GM12878 (cell line): ENCODE data around the gene PTGR3. TPM values are rescaled to one million over a fixed set of nuclear protein-coding genes. Genes with fewer than 3 reads are reported as not detected.

Source experiments
- ATAC-seq: fragments of 200-7000 bp; cut with Tn5 transposase; 3 replicates; pipeline ENCODE4 v1.9.1; 2020; ENCODE audit warnings: mild to moderate bottlenecking, moderate library complexity
- BruUV-seq: library from RNA; stranded (reverse); fragments of 400-500 nt; replicated peaks from 2 replicates; lab custom pipeline; 2021; lab: Mats Ljungman, UMichigan
- CTCF ChIA-PET: fragments of 300-600 bp; sonication (Branson Sonifier 250); formaldehyde crosslinking; extraction: SDS; loops from one replicate; lab custom pipeline; 2021; ENCODE audit warnings: inconsistent platforms; lab: Yijun Ruan, JAX
- POLR2A ChIA-PET: fragments of 350-600 bp; formaldehyde crosslinking; extraction: SDS; loops from one replicate; lab custom pipeline; 2021; ENCODE audit warnings: inconsistent platforms; lab: Charles Lee
- RAD21 ChIA-PET: fragments of 300-600 bp; sonication (Branson Sonifier 250); formaldehyde crosslinking; loops from one replicate; lab custom pipeline; 2023; ENCODE audit warnings: antibody characterized with exemption; ENCODE audit not compliant: unreplicated experiment; lab: Charles Lee
- SMC1A ChIA-PET: fragments of 300-600 bp; sonication (Branson Sonifier 250); formaldehyde crosslinking; loops from one replicate; lab custom pipeline; 2023; ENCODE audit not compliant: unreplicated experiment, uncharacterized antibody; lab: Charles Lee
- DNase-seq: peaks from one replicate; pipeline ENCODE4 v3.0.0-alpha.2; 2011; ENCODE audit warnings: low read depth, low spot score
- FAIRE-seq: peaks from 3 replicates; lab custom pipeline; 2011; peaks lifted over from hg19 to GRCh38; lab: Jason Lieb, UNC
- H2AFZ ChIP-seq: 2 replicates; pipeline ENCODE4 v1.6.0; 2011; ENCODE audit warnings: low read depth, low read length, control low read depth; ENCODE audit not compliant: control insufficient read depth
- H3K27ac ChIP-seq: 2 replicates; pipeline ENCODE4 v1.5.1; 2011; ENCODE audit warnings: control low read depth; ENCODE audit not compliant: control insufficient read depth, insufficient read depth
- H3K27me3 ChIP-seq, 2 experiments: replicated peaks in 1 of 2; 2 replicates each; pipeline versions ENCODE4 v1.6.0 to v1.6.1; 2011; ENCODE audit warnings: low read length in 1 of 2; ENCODE audit not compliant: control insufficient read depth in 2 of 2, insufficient read depth in 2 of 2
- H3K36me3 ChIP-seq, 2 experiments: 2 replicates each; pipeline ENCODE4 v1.5.1; 2011; ENCODE audit warnings: low read length in 1 of 2; ENCODE audit not compliant: control insufficient read depth in 2 of 2, insufficient read depth in 2 of 2
- H3K4me1 ChIP-seq: 2 replicates; pipeline ENCODE4 v1.6.1; 2011; ENCODE audit warnings: mild to moderate bottlenecking, low read length, moderate library complexity, mixed read lengths; ENCODE audit not compliant: control insufficient read depth, insufficient read depth
- H3K4me2 ChIP-seq: 2 replicates; pipeline ENCODE4 v1.6.0; 2011; ENCODE audit warnings: control low read depth; ENCODE audit not compliant: control insufficient read depth, insufficient read depth
- H3K4me3 ChIP-seq: fragments of 200-600 bp; sonication (generic); 2 replicates; pipeline ENCODE4 v1.5.1; 2016
- H3K79me2 ChIP-seq: 2 replicates; pipeline ENCODE4 v1.6.0; 2011; ENCODE audit warnings: low read length; ENCODE audit not compliant: control insufficient read depth, insufficient read depth
- H3K9ac ChIP-seq: 2 replicates; pipeline ENCODE4 v1.8.0; 2011; ENCODE audit warnings: low read length, control low read depth, mixed read lengths; ENCODE audit not compliant: control insufficient read depth, insufficient read depth
- H3K9me3 ChIP-seq: replicated peaks from 3 replicates; pipeline ENCODE4 v1.5.1; 2011; ENCODE audit warnings: mild to moderate bottlenecking, low read length; ENCODE audit not compliant: control insufficient read depth, insufficient read depth
- H4K20me1 ChIP-seq: 2 replicates; pipeline ENCODE4 v1.6.0; 2011; ENCODE audit not compliant: control insufficient read depth, insufficient read depth
- BACH1 ChIP-seq: fragments of 450-650 bp; IDR thresholded peaks from 2 replicates; pipeline ENCODE4 v1.6.1; 2017; ENCODE audit warnings: mild to moderate bottlenecking, borderline replicate concordance
- CBX5 ChIP-seq: sonication (generic); IDR thresholded peaks from 2 replicates; pipeline ENCODE4 v1.6.1; 2016; ENCODE audit warnings: low read depth, moderate library complexity, mild to moderate bottlenecking, inconsistent platforms
- CHD1 ChIP-seq: IDR thresholded peaks from 2 replicates; pipeline ENCODE4 v1.6.1; 2012; ENCODE audit warnings: low read depth, low read length, improper control_type of control experiment
- CTCF ChIP-seq, 3 experiments: IDR thresholded peaks in 2 of 3; conservative IDR thresholded peaks in 1 of 3; 2 replicates each; pipeline ENCODE4 v1.5.1; 2011; ENCODE audit warnings: low read depth in 3 of 3, low read length in 3 of 3, mild to moderate bottlenecking in 3 of 3, control low read depth in 2 of 3, moderate library complexity in 2 of 3, inconsistent platforms in 1 of 3, mixed read lengths in 1 of 3; ENCODE audit not compliant: control insufficient read depth in 2 of 3, insufficient read depth in 1 of 3; ENCODE audit errors: extremely low read depth in 1 of 3
- DPF2 ChIP-seq: fragments of 450-650 bp; IDR thresholded peaks from 2 replicates; pipeline ENCODE4 v1.6.1; 2017; ENCODE audit warnings: mild to moderate bottlenecking
- EGR1 ChIP-seq, 2 experiments: IDR thresholded peaks; 1 replicate in 1 of 2; 2 replicates in 1 of 2; pipeline ENCODE4 v1.6.1; 2011 to 2012; ENCODE audit warnings: low read depth in 2 of 2, low read length in 2 of 2, borderline replicate concordance in 1 of 2, mild to moderate bottlenecking in 1 of 2, moderate library complexity in 1 of 2
- GATAD2B ChIP-seq: fragments of 450-650 bp; conservative IDR thresholded peaks from 2 replicates; pipeline ENCODE4 v1.6.1; 2017; ENCODE audit warnings: low read depth, mild to moderate bottlenecking, moderate library complexity
- LARP7 ChIP-seq: fragments of 450-650 bp; IDR thresholded peaks from 2 replicates; pipeline ENCODE4 v1.6.1; 2017; ENCODE audit warnings: mild to moderate bottlenecking
- MYB ChIP-seq: fragments of 150-350 bp; IDR thresholded peaks from 2 replicates; pipeline ENCODE4 v1.6.1; 2014; ENCODE audit warnings: mild to moderate bottlenecking, low read depth, low read length, borderline replicate concordance
- NBN ChIP-seq: fragments of 450-650 bp; IDR thresholded peaks from 2 replicates; pipeline ENCODE4 v1.6.1; 2016
- NFIC ChIP-seq: IDR thresholded peaks from 2 replicates; pipeline ENCODE4 v1.6.1; 2012; ENCODE audit warnings: low read depth, mild to moderate bottlenecking, inconsistent platforms, low read length, moderate library complexity
- POLR2A ChIP-seq: IDR thresholded peaks from 2 replicates; pipeline ENCODE4 v1.6.1; 2011; ENCODE audit warnings: low read depth, mild to moderate bottlenecking, low read length
- POLR2AphosphoS2 ChIP-seq: IDR thresholded peaks from 2 replicates; pipeline ENCODE4 v1.6.1; 2011; ENCODE audit warnings: low read depth, mild to moderate bottlenecking, low read length, improper control_type of control experiment, moderate library complexity
- PRDM15 ChIP-seq: fragments of 450-650 bp; formaldehyde crosslinking; IDR thresholded peaks from 2 replicates; pipeline ENCODE4 v1.4.0; 2020; ENCODE audit warnings: mild to moderate bottlenecking, moderate library complexity
- RAD21 ChIP-seq: IDR thresholded peaks from 2 replicates; pipeline ENCODE4 v1.6.1; 2011; ENCODE audit warnings: mild to moderate bottlenecking, low read depth, low read length, moderate library complexity; ENCODE audit not compliant: insufficient read depth
- SIN3A ChIP-seq: IDR thresholded peaks from 2 replicates; pipeline ENCODE4 v1.6.1; 2012; ENCODE audit warnings: low read depth, low read length, improper control_type of control experiment
- SPI1 ChIP-seq: IDR thresholded peaks from 2 replicates; pipeline ENCODE4 v1.6.1; 2011; ENCODE audit warnings: low read depth, mild to moderate bottlenecking, low read length, moderate library complexity, borderline replicate concordance; ENCODE audit not compliant: insufficient read depth
- SUPT20H ChIP-seq: IDR thresholded peaks from 2 replicates; pipeline ENCODE4 v1.6.1; 2011; ENCODE audit warnings: low read depth, mild to moderate bottlenecking, low read length, moderate library complexity, borderline replicate concordance; ENCODE audit not compliant: control insufficient read depth
- SUZ12 ChIP-seq: fragments of 200-600 bp; sonication (generic); IDR thresholded peaks from one replicate; pipeline ENCODE4 v1.6.1; 2018; ENCODE audit warnings: antibody characterized with exemption, mild to moderate bottlenecking; ENCODE audit not compliant: unreplicated experiment
- TCF3 ChIP-seq: IDR thresholded peaks from 2 replicates; pipeline ENCODE4 v1.6.1; 2012; ENCODE audit warnings: low read depth, mild to moderate bottlenecking, low read length, borderline replicate concordance; ENCODE audit not compliant: insufficient read depth
- YY1 ChIP-seq: IDR thresholded peaks from 2 replicates; pipeline ENCODE4 v1.6.1; 2011; ENCODE audit warnings: low read depth, mild to moderate bottlenecking, low read length
- WGBS: methylation state at CpG from one replicate; pipeline ENCODE4 v1.1.6; 2016; ENCODE audit warnings: low lambda C conversion rate; ENCODE audit not compliant: insufficient replicate concordance, insufficient coverage; ENCODE audit errors: missing lambda C conversion rate; 5-methylcytosine and 5-hydroxymethylcytosine counted together
- in situ Hi-C: fragments of 300-500 bp; cut with MboI; formaldehyde crosslinking; loops from 9 replicates; pipeline ENCODE4 v1.14.3; 2018; ENCODE audit warnings: mixed read lengths
- intact Hi-C: fragments of 100-400 bp; cut with micrococcal nuclease; formaldehyde crosslinking; loops from one replicate; pipeline ENCODE4 v1.14.2; 2022; ENCODE audit not compliant: unreplicated experiment
- polyA plus RNA-seq, 11 experiments: library from polyadenylated mRNA; depleted of rRNA in 4 of 11; unstranded in 6 of 11; stranded (reverse) in 5 of 11; fragments of >200 nt; fragmentation: Nextera tagmentation in 4 of 11; fragmentation: Illumina TruSeq in 1 of 11; extraction: Ambion mirVana in 4 of 11; extraction: Trizol in 1 of 11; gene quantifications; 1 replicate in 1 of 11; 2 replicates in 10 of 11; pipeline versions ENCODE4 v1.2.1 to v1.2.3, GENCODE V29; 2011 to 2016; ENCODE audit warnings: inconsistent platforms in 2 of 11, missing spikeins in 2 of 11, low read depth in 1 of 11
- total RNA-seq, 4 experiments: library from RNA; depleted of rRNA in 3 of 4; stranded (reverse); fragments of >200 nt in 3 of 4; fragmentation: Illumina TruSeq in 1 of 4; extraction: Trizol in 1 of 4; gene quantifications; 2 replicates each; pipeline versions ENCODE4 v1.2.1 to v1.2.3, GENCODE V29; 2013 to 2021

Gene PTGR3
- total and polyA plus RNA-seq, 10 of the 15 experiments (the other 5 are each of a cell fraction or from before 2014, with no cell fraction given) = 6.2 to 69.8 (median 21.9) TPM

- Histone ChIP-seq H3K79me2 (peaks cover 73% of the 10 kb centered on the region), H2AFZ (peak overlapping the region; percentile 82), H3K9ac (peak overlapping the region; percentile 83), H3K27me3 (no peaks in the 10 kb centered on the region), H3K4me3 (peak overlapping the region; percentile 96), H3K4me2 (peak overlapping the region; percentile 17; the same call in 1 of the 2 replicates), H3K36me3 (no peaks in the 10 kb centered on the region), H3K4me1 (peaks cover 6% of the 10 kb centered on the region; the same call in 1 of the 2 replicates), H4K20me1 (no peaks in the 10 kb centered on the region), H3K27ac (peak overlapping the region; percentile 86), H3K9me3 (no peaks in the 10 kb centered on the region)
- intact Hi-C loops (loop anchor here (5.0 to 10.0 kb wide), 8 partner anchors 36 to 1276 kb away; partner anchors contain the start of genes CNDP2, FBXO15 and TIMM21), in situ Hi-C loops (loop anchor here (25.0 kb wide), 1 partner anchor 1904 kb away; no protein-coding TSS in a partner anchor)
- DNase-seq (no peak), FAIRE-seq (no peak), ATAC-seq (peak; percentile 1)
- ChIA-PET POLR2A (no interaction called here), CTCF (interaction anchor here (0.6 kb wide), 1 partner anchor 35 kb away, joined by 3 read pairs; no protein-coding TSS in a partner anchor), SMC1A (no interaction called here), RAD21 (interaction anchor here (0.6 to 1.1 kb wide), 2 partner anchors 39 to 340 kb away, joined by 3 read pairs; no protein-coding TSS in a partner anchor)
- BruUV-seq = no TSS peak
- WGBS = 0% methylated on average over 16 of the region's 34 CpGs
- no peak for TF ChIP-seq SPI1
- TF ChIP-seq NFIC = no peak
- 0 out of 2 replicates have a peak, but pooled peaks have one; percentile 40 for TF ChIP-seq YY1
- TF ChIP-seq DPF2 = peak; percentile 26
- TF ChIP-seq POLR2A = peak; percentile 60
- peak; percentile 43; the same call in 1 of the 2 replicates for TF ChIP-seq GATAD2B
- TF ChIP-seq RAD21 = no peak
- no peak for TF ChIP-seq PRDM15 (CRISPR knock-in tag)
- 0 out of 2 replicates have a peak, but pooled peaks have one; percentile 29 for TF ChIP-seq POLR2AphosphoS2
- no peak for TF ChIP-seq EGR1 (IDR thresholded peaks at IDR 0.05; ENCODE audit: borderline replicate concordance in 1 of 2, low read depth in 2 of 2, low read length in 2 of 2)
- TF ChIP-seq SUZ12 = no peak
- no peak for TF ChIP-seq CBX5
- peak; percentile 74; the same call in 1 of the 2 replicates for TF ChIP-seq BACH1
- TF ChIP-seq SIN3A = no peak
- no peak for TF ChIP-seq NBN
- TF ChIP-seq SUPT20H = no peak
- peak; percentile 76; the same call in 1 of the 2 replicates for TF ChIP-seq LARP7
- TF ChIP-seq MYB = no peak
- no peak for TF ChIP-seq CTCF (IDR thresholded peaks at IDR 0.05 in 2 of 3, conservative IDR thresholded peaks at IDR 0.05 in 1 of 3; ENCODE audit: control insufficient read depth in 2 of 3, extremely low read depth in 1 of 3, insufficient read depth in 1 of 3, low read depth in 3 of 3, low read length in 3 of 3)
- TF ChIP-seq CHD1 = no peak
- TF ChIP-seq TCF3 = 0 out of 2 replicates have a peak, but pooled peaks have one; percentile 6
These were observed 157 bp downstream of the PTGR3 start for GRCh38 chr18:75208836-75209128.
